Activated T-cell treated with anti-CD3 and anti-CD28 coated beads, Interleukin-2, amount 50 U/mL, for 1 hour (primary cell): Measurements from ENCODE around the gene ELK1.
"Not testable (repeated sequence)": the region's sequence is repeated elsewhere in the genome, so short reads cannot be mapped to it uniquely, and the experiment has no call there.

Experiments used
- DNase-seq: peaks from one replicate; pipeline ENCODE4 v3.0.0-alpha.2; 2020

ELK1 gene

GRCh38 chrX:47650164-47651042 lies at the start of gene ELK1:
Gene ELK1 (minus strand): TSS chrX:47650563. CDS start chrX:47641441, 9,122 bp downstream.
- DNase-seq: peak; percentile 80

DNA sequence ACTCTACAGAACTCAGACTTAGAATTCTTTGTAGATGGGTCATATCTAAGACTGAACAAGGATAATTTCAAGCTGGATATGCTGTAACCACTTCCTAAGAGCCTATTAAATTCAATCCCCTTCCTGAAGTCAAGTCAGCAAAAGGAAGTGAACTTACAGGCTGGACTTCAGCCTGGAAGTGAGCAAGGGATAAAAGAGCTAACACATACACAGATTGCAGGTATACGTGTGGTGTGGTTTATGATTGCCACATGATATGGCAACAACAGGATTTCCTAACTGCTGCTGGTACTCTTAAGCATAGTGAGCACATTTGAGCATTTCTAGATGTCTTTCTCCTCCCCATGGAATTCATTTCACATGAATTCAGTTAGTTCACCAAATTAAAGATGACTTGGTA lies 46.8 kb upstream of the ELK1 start:
- DNase-seq: no peak

DNA sequence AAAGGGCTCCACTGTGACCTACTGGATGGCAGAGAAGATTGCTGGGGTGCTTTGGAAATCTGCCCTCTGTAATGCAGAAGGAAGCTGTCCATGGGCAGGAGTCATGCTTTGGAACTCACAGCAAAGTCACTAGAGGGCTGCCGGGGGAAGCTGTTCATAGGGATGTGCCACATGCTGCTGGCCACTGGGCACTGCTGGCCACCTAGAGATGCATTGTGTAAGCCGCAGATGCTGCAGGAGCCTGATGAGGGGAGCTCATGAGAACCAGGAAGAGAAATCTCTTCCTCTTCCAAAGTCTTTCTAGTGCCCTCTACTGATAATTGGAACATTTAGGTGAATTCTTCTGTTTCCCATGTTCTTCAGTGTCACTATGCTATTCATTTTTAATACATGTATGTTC lies 39.8 kb upstream of the ELK1 start:
- DNase-seq: no peak

DNA sequence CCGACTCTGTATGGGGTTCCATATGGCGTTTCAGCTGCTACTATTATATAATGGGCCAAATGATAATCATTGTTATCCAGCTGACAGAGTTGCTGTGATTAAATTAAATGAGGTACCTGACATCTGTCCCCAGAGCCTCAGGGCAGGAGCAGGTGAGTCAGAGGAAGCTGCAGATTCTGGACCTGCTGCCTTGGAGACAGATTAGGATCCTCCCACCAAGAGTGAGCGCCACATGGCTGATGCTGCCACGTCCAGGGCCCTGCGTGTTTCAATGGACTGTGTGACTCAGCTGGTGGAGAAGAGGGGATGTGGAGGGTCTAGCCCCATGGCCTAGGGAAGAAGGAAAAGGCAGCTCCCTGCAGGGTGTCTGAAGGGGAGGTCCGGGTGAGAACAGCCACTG lies 36.9 kb upstream of the ELK1 start:
- no peak for DNase-seq

DNA sequence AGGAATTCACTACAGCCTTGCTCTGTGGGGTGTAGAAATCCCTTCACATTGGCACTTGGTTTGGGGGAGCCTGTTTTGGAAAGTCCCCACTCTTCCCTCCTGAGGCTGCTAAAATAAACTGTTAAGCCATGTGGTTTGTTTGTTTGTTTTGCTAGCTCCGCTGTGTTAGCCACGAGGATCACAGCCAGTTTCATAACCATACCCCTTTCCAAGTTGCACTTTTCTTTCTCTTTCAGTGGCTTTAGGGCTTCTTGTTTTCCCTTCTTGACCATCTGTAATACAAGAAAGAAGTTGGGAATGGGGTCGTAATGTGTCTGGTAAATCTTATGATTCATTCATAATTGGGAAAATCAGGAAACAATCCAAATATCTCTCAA lies 33.5 kb upstream of the ELK1 start:
- no peak for DNase-seq

DNA sequence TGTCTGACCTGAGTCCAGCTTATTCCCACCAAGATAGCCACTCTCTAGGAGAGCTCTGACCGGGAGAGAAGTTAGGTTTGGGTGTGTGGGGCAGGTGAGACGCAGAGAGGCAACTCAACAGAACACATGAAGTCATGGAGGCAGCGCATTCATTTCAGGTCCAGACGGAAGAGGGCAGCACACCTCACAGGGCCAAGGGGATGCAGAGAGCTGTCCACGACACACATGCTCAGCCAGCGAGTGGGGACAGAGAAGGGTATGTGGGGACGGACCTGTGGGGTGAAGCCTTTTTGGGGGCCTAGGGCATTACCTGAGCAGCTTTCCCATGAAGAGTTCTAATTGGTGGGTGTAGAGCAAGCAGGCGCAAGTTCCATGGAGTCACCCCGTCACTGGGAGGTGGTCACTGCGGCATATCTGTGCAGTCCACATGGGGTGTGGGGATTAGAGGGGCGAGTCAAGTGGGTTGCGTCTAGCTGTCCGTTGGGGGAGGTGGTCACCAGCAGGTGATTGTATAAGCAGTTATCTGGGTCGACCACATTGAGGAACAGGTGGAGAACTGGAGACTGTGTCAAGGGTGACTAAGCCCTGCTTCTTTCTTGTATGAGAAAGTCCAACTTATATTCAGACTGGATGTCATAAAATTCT lies 32.9 kb upstream of the ELK1 start:
- DNase-seq: no peak

DNA sequence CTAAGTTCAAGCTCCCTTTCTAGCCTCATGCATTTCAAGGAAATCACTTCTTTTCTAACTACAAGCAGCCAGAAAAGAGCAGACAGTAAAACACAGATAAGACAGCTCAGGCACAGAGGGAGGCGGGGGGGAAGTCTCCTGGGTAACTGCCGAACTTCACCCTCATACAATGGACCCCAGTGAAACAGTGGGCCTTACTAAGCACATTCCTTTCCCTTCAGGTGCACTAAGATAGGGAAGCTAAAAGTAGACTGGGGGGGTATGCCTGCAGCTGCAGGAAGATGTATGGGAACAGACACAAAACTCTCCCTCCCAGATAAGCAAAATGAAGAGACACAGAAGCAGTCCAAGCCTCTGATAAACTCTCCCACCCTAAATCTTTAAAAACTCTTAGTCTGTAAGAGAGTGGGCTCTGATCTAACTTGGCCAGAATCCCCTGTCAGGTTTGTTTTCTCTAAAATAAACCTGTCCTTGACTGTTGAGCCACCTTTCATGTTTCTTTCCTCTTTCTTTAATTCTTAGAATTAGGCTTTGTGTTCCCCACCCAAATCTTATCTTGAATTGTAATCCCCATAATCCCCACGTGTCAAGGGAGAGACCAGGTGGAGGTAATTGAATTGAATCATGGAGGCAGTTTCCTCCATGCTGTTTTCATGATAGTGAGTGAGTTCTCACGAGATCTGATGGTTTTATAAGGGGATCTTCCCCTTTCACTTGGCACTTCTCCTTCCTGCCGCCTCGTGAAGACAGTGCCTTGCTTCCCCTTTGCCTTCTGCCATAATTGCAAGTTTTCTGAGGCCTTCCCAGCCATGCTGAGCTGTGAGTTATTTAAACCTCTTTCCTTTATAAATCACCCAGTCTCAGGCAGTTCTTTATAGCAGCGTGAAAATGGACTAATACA lies 25.8 kb upstream of the ELK1 start:
- DNase-seq: not testable (repeated sequence)

DNA sequence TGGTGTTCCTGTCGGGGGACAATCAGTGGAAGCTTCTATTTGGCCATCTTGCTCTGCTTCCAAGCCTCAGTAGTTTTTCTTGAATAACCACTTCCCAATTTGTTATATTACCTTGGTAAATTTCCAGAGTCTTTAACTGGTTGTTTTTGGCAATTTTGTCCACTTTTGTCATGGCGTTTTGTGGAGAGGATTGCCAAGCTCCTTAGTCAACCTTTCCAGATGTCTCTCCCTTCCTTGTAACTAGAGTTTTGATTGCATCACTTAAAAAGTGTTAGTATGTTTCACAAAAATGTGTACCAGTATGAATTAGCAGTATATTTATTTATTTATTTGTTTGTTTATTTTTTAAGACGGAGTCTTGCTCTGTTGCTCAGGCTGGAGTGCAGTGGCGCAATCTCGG lies 24.4 kb upstream of the ELK1 start:
- DNase-seq: no peak

DNA sequence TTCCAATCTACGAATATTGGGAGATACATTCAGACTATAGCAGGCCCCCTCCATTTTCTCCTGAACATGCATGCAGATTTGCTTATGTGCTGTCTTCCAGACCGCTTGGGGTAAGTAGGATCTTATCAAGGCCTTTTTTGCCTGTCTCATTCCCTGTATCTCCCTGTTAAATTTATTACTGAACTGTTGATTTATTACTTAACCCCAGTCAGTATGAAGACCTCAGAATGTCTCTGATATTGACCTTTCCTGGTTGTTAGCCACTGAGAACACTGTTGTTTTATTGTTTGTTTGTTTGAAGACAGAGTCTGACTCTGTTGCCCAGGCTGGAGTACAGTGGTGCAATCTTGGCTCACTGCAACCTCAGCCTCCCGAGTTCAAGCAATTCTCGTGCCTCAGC lies 15.4 kb upstream of the ELK1 start:
- DNase-seq: not testable (repeated sequence)

- DNase-seq: no peak
These were observed 14.4 kb upstream of the ELK1 start for GRCh38 chrX:47664737-47665136.

DNA sequence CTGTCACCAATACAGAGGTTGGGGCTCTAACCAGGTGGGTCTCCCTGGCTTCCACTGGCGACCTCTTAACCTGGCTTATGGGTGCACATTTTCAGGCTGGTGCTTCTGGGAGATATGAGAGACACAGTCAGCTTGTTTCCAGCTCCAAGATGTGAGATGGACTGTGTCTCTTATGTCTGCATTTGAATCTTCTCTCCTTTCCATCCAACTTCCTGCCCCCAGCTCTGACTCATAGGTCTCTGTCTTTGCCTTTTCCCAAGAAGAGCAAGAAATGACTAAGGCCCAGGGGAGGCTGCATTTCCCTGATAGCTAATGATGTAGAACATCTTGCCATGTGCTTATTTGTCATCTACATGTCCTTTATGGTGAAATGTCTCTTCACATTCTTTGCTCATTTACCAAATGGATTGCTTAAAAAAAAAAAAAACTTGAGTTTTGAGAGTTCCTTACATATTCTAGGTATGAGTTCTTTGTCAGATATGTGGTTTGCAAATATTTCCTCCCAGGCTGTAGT lies 11.8 kb upstream of the ELK1 start:
- no peak for DNase-seq

GRCh38 chrX:47661539-47661938 lies 11.2 kb upstream of the ELK1 start:
- no peak for DNase-seq

DNA sequence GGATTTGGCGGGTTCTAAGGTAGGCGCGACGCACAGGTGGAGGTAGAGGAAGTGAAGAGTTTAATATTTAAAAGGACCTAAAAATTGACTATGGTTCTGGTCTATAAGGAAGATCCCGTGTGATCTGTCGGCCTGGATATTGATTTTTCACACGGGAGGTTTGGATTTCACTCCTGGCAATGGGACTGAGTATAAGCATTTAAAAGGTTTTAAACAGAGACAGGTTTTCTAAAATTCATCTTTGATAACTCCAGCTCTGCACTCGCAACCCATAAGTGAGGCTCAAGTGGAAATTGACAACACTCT lies 9.0 kb upstream of the ELK1 start:
- no peak for DNase-seq

GRCh38 chrX:47658684-47659420 lies 8.5 kb upstream of the ELK1 start, which contains the start of gene UXT:
Gene UXT (minus strand): TSS chrX:47659180. CDS start chrX:47658927, 253 bp downstream.
- peak; percentile 89 for DNase-seq

DNA sequence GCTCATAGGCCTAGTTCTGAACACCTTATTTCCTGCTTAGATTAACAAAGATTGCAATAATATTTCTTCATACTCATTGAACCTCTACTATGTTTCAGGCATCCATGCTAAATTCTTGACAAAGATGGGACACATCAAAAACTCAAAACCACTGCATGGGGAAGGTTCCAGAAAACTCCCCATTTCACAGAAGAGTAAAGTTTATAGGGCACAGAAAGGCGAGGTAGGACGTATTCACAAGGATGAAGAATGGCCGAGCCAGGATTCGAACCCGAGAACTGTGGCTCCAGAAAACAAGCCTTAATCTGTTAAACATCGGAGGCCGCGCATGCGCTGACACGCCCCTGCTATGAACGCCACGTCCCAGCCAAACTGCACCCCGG lies 7.9 kb upstream of the ELK1 start:
- DNase-seq: no peak

- DNase-seq: no peak
These were observed 911 bp upstream of the ELK1 start for GRCh38 chrX:47651043-47651905.

- DNase-seq: no peak
These were observed 591 bp downstream of the ELK1 start for GRCh38 chrX:47649781-47650163.

GRCh38 chrX:47649271-47649670 lies 1.1 kb downstream of the ELK1 start:
- DNase-seq: no peak

DNA sequence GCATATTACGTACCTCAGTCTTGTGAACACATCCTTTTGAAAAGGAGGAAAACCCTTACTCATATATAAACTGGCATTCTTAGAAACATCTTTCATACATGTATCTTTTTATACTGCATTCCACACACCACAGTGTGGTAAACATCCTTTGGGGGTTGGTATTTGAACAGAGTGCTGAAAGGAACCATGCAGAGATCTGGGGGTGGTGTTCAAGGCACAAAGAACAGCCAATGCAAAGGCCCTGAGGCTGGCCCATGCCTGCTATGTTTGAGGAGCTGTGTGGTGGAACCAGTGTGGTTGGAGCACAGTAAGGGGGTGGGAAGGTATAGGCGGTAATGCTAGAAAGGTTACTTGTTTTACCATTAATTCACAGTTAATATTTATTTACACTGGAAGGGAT lies 2.0 kb downstream of the ELK1 start:
- DNase-seq: no peak

DNA sequence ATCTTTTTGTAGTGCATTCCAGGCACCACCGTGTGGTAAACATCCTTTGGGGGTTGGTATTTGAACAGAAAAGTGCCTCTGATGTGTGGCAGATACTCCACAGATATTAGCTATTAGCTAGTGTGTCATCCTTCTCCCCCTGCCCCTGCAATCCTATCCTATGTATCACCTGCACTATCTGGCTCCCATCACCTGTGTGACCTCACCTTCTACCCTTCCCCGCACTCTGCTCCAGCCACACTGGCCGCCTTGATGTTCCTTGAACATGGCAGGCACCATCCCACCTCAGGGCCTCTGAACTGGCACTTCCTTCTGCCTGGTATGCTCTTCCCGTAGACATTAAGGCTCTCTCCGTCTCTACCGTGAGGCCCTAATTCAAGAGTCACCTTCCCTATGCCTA lies 3.7 kb downstream of the ELK1 start:
- DNase-seq: no peak

- no peak for DNase-seq
These were observed 4.8 kb downstream of the ELK1 start for GRCh38 chrX:47645530-47645929.
